ENCODE measurements around the gene NUP37.

Gene NUP37

DNA sequence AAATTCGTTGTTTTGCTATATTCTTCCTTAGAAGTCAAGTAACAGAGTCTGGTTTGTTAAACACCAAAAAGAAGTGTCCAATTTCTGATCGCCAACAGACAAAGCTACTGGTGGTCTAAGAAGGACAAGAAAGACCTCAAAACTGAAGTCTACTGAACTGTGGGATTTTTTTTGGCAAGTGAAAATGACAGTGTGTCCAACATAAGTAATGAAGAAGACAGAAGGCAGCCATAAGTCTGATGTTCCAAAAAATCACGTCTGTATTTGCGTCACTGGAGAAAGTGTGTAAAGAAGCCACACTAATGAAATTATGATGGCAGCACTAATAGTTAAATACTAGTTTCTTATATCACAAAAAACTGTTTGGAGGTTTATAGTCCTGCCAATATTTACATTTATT lies 90.8 kb downstream of the NUP37 start:
- DNase-seq (ENCODE audit: low spot score): no peak

DNA sequence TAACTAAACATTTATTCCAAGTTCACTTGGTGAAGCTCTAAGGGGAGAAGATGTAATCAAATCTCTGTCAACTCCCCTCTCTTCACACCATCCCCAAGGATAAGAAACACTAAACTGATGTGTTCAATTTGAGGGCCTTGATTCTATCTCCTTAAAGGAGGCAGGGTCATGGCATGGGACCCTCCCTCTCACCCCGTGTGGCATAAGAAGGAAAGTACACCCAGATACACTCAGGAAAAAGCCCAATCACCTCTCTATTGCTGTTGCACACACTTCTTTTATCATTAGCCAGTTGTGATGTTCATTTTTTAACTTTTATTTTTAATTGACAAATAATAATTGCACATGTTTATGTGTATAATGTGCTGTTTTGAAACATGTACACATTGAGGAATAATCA lies 93.2 kb downstream of the NUP37 start:
- no peak for DNase-seq (ENCODE audit: low spot score)

DNA sequence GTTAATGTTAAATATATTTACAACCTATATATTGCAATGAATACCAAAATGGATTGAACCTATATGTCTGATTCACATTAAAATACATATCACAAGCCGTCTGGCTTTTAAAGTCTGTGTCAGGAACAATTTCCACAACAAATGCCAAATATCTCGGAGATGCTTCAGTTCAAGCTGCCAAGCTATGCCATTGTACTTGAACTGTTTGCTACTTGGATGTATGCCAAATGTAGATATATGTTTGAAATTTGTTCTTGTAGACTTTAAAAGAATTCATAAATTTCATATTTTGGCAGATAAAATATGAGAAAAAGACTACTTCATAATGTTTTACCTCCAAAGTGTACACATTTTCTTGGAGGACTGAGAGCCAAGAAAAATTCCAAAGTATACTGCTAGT lies 95.1 kb downstream of the NUP37 start:
- no peak for DNase-seq (ENCODE audit: low spot score)

DNA sequence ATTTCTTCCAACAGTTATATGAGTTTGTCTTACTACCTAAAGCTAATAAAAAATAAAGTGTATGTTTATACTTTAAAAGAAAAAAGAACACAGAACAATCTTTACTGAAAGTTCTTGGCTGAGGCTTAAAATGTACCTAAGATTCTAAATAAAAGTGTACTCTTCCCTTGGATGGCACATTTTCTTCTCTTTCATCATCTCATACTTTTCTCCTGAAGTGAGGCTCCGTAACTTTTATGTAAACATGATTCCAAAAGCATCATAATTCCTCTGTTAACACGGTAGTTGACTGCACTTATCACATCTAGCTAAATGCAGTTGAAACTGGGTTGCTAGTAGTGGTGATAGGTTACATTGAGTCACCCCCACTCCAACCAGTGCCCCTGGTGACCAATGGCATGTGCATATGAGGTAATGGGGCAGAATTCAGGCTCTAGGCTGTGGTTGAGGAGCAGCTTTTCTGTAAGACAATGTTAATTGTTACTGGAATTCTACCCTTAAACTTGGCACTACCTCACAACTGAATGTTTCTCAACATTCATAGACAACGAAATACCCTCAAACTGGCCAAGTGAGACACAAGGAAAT lies 96.5 kb downstream of the NUP37 start:
- DNase-seq (ENCODE audit: low spot score): no peak

Measured in SK-N-DZ (cell line).